ENCODE measurements around the gene TGM2. TPM values are rescaled to one million over a fixed set of nuclear protein-coding genes. Genes with fewer than 3 reads are reported as not detected.

Gene TGM2
- 1,107 and 1,197 TPM in 2 replicates for total RNA-seq

GRCh38 chr20:38165089-38165965 lies at the start of gene TGM2:
Gene TGM2, minus strand, starts transcription at chr20:38165270. Its CDS starts 72 bp downstream, at chr20:38165198.

Other genes with a start within 250 kb of the TGM2 start
- 16.3 and 18.5 TPM in 2 replicates for gene TTI1, start 131.8 kb downstream of the TGM2 start, total RNA-seq
- 15.6 and 17.2 TPM in 2 replicates for gene RPRD1B, start 131.5 kb downstream of the TGM2 start, total RNA-seq
- gene KIAA1755, start 95.5 kb upstream of the TGM2 start, total RNA-seq: 2.8 and 3.5 TPM in 2 replicates
- gene BPI, start 138.9 kb upstream of the TGM2 start, total RNA-seq: not detected in 2 replicates
- gene LBP, start 181.2 kb upstream of the TGM2 start, total RNA-seq: not detected in 2 replicates

Measured in myometrial cell (primary cell).